B cell (primary cell): ENCODE results near the gene RLN3. TPM values are rescaled to one million over a fixed set of nuclear protein-coding genes. Genes with fewer than 3 reads are reported as not detected.
"Not testable (repeated sequence)": the region's sequence is repeated elsewhere in the genome, so short reads cannot be mapped to it uniquely, and the experiment has no call there.

Experiments
- ATAC-seq: fragments of 200-7000 bp; cut with Tn5 transposase; one replicate; pipeline ENCODE4 v1.10.0; 2021; ENCODE audit warnings: low read depth, mild to moderate bottlenecking, moderate number of reproducible peaks, moderate library complexity
- CTCF ChIA-PET: fragments of 350-600 bp; sonication (Branson Sonifier 250); formaldehyde crosslinking; loops from one replicate; lab custom pipeline; 2021; ENCODE audit warnings: antibody characterized with exemption, inconsistent platforms; lab: Charles Lee
- POLR2A ChIA-PET: fragments of 350-600 bp; sonication (Branson Sonifier 250); formaldehyde crosslinking; loops from one replicate; lab custom pipeline; 2021; ENCODE audit warnings: antibody characterized with exemption; lab: Charles Lee
- DNase-seq: peaks from one replicate; pipeline ENCODE4 v3.0.0; 2013
- H2AFZ ChIP-seq: 2 replicates; pipeline ENCODE4 v1.6.1; 2012; ENCODE audit warnings: mild to moderate bottlenecking, low read depth, low read length; ENCODE audit not compliant: insufficient read depth, poor library complexity, severe bottlenecking
- H3K27ac ChIP-seq, 2 donors: 1 replicate in 1 of 2; 2 replicates in 1 of 2; pipeline ENCODE4 v1.5.1; 2012 to 2013; ENCODE audit warnings: low read length in 2 of 2, mild to moderate bottlenecking in 2 of 2, moderate library complexity in 1 of 2
- H3K27me3 ChIP-seq, 4 experiments: fragments of 200-600 bp in 1 of 4; sonication (generic) in 1 of 4; replicated peaks in 1 of 4; 1 replicate in 2 of 4; 2 replicates in 2 of 4; pipeline versions ENCODE4 v1.6.1 to v1.7.0; 2013 to 2016; ENCODE audit warnings: low read length in 3 of 4, mild to moderate bottlenecking in 2 of 4, mixed read lengths in 1 of 4, moderate library complexity in 1 of 4; ENCODE audit not compliant: insufficient read depth in 4 of 4, control insufficient read depth in 3 of 4; ENCODE audit errors: control extremely low read depth in 1 of 4
- H3K36me3 ChIP-seq, 2 experiments: replicated peaks in 1 of 2; 1 replicate in 1 of 2; 2 replicates in 1 of 2; pipeline versions ENCODE4 v1.6.1 to v1.7.1; 2013; ENCODE audit warnings: low read length in 1 of 2; ENCODE audit not compliant: insufficient read depth in 2 of 2, control insufficient read depth in 1 of 2; ENCODE audit errors: control extremely low read depth in 1 of 2, extremely low read depth in 1 of 2
- H3K4me1 ChIP-seq, 2 donors: fragments of 200-600 bp in 1 of 2; sonication (generic) in 1 of 2; 1 replicate in 1 of 2; 2 replicates in 1 of 2; pipeline versions ENCODE4 v1.5.1 to v1.6.1; 2013 to 2017; ENCODE audit warnings: low read length in 2 of 2; ENCODE audit not compliant: control insufficient read depth in 2 of 2, insufficient read depth in 2 of 2
- H3K4me2 ChIP-seq: replicated peaks from 2 replicates; pipeline ENCODE3; 2012; ENCODE audit warnings: mild to moderate bottlenecking, low read depth, low read length; ENCODE audit not compliant: poor library complexity, severe bottlenecking
- H3K4me3 ChIP-seq, 5 experiments: fragments of 200-600 bp in 1 of 5; sonication (generic) in 1 of 5; 1 replicate in 3 of 5; 2 replicates in 2 of 5; pipeline versions ENCODE4 v1.5.1 to v1.7.0; 2011 to 2016; ENCODE audit warnings: low read length in 4 of 5, mild to moderate bottlenecking in 4 of 5, low read depth in 2 of 5, control low read depth in 1 of 5, moderate library complexity in 1 of 5; ENCODE audit not compliant: insufficient read depth in 1 of 5; ENCODE audit errors: control extremely low read depth in 1 of 5, extremely low read depth in 1 of 5
- H3K79me2 ChIP-seq: fragments of 200-600 bp; sonication (generic); one replicate; pipeline ENCODE4 v1.6.0; 2016; ENCODE audit warnings: low read length; ENCODE audit not compliant: control insufficient read depth, insufficient read depth
- H3K9ac ChIP-seq: fragments of 200-600 bp; sonication (generic); 2 replicates; pipeline ENCODE4 v1.6.1; 2017; ENCODE audit warnings: mild to moderate bottlenecking, low read length, moderate library complexity
- H3K9me3 ChIP-seq, 3 donors: one replicate each; pipeline versions ENCODE4 v1.6.1 to v1.7.1; 2013; ENCODE audit warnings: low read length in 2 of 3; ENCODE audit not compliant: control insufficient read depth in 2 of 3, insufficient read depth in 1 of 3; ENCODE audit errors: control extremely low read depth in 1 of 3
- H4K20me1 ChIP-seq: 2 replicates; pipeline ENCODE4 v1.6.0; 2012; ENCODE audit warnings: mild to moderate bottlenecking, low read length; ENCODE audit not compliant: insufficient read depth, control insufficient read depth, poor library complexity, severe bottlenecking
- H3K27ac Mint-ChIP-seq: one replicate; pipeline ENCODE4 v1.8.0; 2021; ENCODE audit warnings: mixed read lengths
- H3K27me3 Mint-ChIP-seq: one replicate; pipeline ENCODE4 v1.8.0; 2021; ENCODE audit warnings: mixed read lengths
- H3K4me1 Mint-ChIP-seq: one replicate; pipeline ENCODE4 v1.8.0; 2021; ENCODE audit warnings: mixed read lengths
- H3K4me3 Mint-ChIP-seq: one replicate; pipeline ENCODE4 v1.8.0; 2021; ENCODE audit warnings: mixed read lengths
- H3K9me3 Mint-ChIP-seq: one replicate; pipeline ENCODE4 v1.8.0; 2022; ENCODE audit warnings: mixed read lengths; ENCODE audit not compliant: insufficient read depth
- EZH2 ChIP-seq: IDR thresholded peaks from 2 replicates; pipeline ENCODE4 v1.6.1; 2012; ENCODE audit warnings: borderline replicate concordance, low read depth, mild to moderate bottlenecking, moderate library complexity, low read length; ENCODE audit not compliant: insufficient read depth, poor library complexity, severe bottlenecking
- WGBS: methylation state at CpG from one replicate; pipeline ENCODE4 v1.1.5; 2013; ENCODE audit warnings: missing lambda C conversion rate; ENCODE audit not compliant: insufficient coverage; 5-methylcytosine and 5-hydroxymethylcytosine counted together
- intact Hi-C: fragments of 100-400 bp; cut with micrococcal nuclease; formaldehyde crosslinking; loops from one replicate; pipeline ENCODE4 v1.10.0; 2022
- polyA plus RNA-seq: library from polyadenylated mRNA; depleted of rRNA; stranded (reverse); fragments of >200 nt; gene quantifications from 2 replicates; pipeline ENCODE4 v1.2.3, GENCODE V29; 2012
- total RNA-seq, 2 donors: library from RNA; stranded (reverse); fragments of 120-200 nt in 1 of 2; gene quantifications; 1 replicate in 1 of 2; 2 replicates in 1 of 2; pipeline versions ENCODE4 v1.2.3 to v1.2.4, GENCODE V29; 2013 to 2022
- TF ChIP-seq, protein P1 (sequence below): fragments of 200-600 bp; IDR thresholded peaks from one replicate; pipeline ENCODE4 v1.8.0; 2022; ENCODE audit warnings: antibody characterized with exemption, mild to moderate bottlenecking

RLN3 gene
- total and polyA plus RNA-seq, 2 donors (not counting 1 experiment from before 2014, with no cell fraction given): 0.42 TPM; not detected in 1

DNA sequence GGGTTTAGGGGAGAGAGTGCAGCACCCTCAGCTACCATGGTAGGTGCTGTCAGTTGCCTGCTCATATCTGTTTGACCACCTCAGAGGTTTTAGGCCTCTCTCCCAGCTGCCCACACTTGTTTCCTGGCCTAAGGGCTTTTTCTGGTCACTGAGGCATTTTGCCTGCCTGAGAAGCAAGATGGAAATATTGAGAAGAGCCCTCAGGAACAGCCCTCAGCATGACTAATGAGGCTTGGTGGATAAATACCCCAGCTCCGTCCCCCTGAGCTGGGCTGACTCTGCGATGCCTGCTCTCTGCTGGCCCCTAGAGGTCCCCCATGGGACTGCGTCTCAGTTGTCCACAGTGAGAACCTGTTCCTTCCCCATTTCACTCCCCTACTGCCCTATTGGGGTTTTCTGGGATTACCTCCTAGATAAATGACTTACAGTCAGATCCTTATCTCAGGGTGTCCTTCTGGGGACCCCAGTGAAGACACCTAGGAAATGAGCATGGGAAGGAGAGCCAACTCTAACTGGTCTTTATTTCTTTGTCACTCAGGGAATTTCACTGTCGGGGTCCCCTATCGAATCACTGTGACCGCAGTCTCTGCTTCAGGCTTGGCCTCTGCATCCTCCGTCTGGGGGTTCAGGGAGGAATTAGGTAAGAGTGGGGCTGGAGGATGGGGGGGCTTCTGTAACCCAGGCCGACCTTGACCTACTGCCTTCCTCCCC, 20.6 kb downstream of the RLN3 start:
- peaks cover 0 to 9% (median 2%) of the 10 kb centered on the region in 3 donors for H3K9me3 ChIP-seq
- no peak for TF ChIP-seq EZH2
- TF ChIP-seq, protein P1, sequence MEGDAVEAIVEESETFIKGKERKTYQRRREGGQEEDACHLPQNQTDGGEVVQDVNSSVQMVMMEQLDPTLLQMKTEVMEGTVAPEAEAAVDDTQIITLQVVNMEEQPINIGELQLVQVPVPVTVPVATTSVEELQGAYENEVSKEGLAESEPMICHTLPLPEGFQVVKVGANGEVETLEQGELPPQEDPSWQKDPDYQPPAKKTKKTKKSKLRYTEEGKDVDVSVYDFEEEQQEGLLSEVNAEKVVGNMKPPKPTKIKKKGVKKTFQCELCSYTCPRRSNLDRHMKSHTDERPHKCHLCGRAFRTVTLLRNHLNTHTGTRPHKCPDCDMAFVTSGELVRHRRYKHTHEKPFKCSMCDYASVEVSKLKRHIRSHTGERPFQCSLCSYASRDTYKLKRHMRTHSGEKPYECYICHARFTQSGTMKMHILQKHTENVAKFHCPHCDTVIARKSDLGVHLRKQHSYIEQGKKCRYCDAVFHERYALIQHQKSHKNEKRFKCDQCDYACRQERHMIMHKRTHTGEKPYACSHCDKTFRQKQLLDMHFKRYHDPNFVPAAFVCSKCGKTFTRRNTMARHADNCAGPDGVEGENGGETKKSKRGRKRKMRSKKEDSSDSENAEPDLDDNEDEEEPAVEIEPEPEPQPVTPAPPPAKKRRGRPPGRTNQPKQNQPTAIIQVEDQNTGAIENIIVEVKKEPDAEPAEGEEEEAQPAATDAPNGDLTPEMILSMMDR: peak; percentile 95
- no peak overlapping the region for H3K9ac ChIP-seq
- H3K4me1 ChIP-seq: no peaks in the 10 kb centered on the region
- CTCF ChIA-PET: interaction anchor here (0.6 to 3.0 kb wide), 41 partner anchors 7 to 933 kb away, joined by 3 to 29 read pairs (median 4); partner anchors contain the start of genes IL27RA and MISP3
- H3K4me3 ChIP-seq: no peak overlapping the region
- peaks cover 20% of the 10 kb centered on the region for H4K20me1 ChIP-seq
- Mint-ChIP-seq H3K9me3 (no peaks in the 10 kb centered on the region), H3K27ac (no peak overlapping the region), H3K4me1 (no peaks in the 10 kb centered on the region), H3K27me3 (no peaks in the 10 kb centered on the region), H3K4me3 (no peak overlapping the region)
- H3K36me3 ChIP-seq: peaks cover 9 to 56% of the 10 kb centered on the region in 2 experiments
- 84% methylated on average over 3 of the region's 8 CpGs for WGBS
- no peak overlapping the region for H3K4me2 ChIP-seq
- H2AFZ ChIP-seq: no peak overlapping the region
- no peaks in the 10 kb centered on the region for H3K79me2 ChIP-seq
- peak; percentile 92 for ATAC-seq
- DNase-seq: peak; percentile 80
- POLR2A ChIA-PET: interaction anchor here (0.5 to 0.7 kb wide), 2 partner anchors 24 to 260 kb away, joined by 3 to 5 read pairs; partner anchors contain the start of gene MISP3
- intact Hi-C loops: loop anchor here (1.0 kb wide), 1 partner anchor 142 kb away; the partner anchor contains the start of genes BRME1 and CC2D1A
- H3K27me3 ChIP-seq: no peaks in the 10 kb centered on the region
- no peak overlapping the region for H3K27ac ChIP-seq

DNA sequence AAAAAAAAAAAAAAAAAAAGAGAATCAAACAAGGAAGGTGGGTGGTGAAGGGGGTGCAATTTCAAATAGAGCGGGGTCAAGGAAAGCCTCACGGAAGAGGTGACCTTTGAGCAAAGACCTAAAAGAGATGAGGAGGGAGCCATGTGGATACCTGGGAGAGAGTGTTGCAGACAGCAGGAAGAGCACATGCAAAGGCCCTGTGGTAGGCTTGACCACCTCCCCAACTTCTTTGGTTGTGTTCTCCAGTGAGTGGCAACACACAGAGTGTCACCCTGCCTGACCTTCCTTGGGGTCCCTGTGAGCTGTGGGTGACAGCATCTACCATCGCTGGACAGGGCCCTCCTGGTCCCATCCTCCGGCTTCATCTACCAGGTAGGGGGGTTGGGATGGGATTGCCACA, 22.6 kb downstream of the RLN3 start:
- Histone ChIP-seq H3K36me3 (peaks cover 9 to 47% of the 10 kb centered on the region in 2 experiments), H3K9ac (no peak overlapping the region), H3K4me3 (no peak overlapping the region), H3K4me1 (no peaks in the 10 kb centered on the region), H3K27me3 (no peaks in the 10 kb centered on the region), H2AFZ (no peak overlapping the region), H3K9me3 (peaks cover 0 to 11% (median 2%) of the 10 kb centered on the region in 3 donors), H3K27ac (no peak overlapping the region), H4K20me1 (peaks cover 20% of the 10 kb centered on the region), H3K79me2 (no peaks in the 10 kb centered on the region), H3K4me2 (no peak overlapping the region)
- no peaks in the 10 kb centered on the region for H3K4me1 Mint-ChIP-seq
- intact Hi-C loops: no loop called here
- DNase-seq (no peak), ATAC-seq (no peak)
- H3K4me3 Mint-ChIP-seq: no peak overlapping the region
- WGBS: 100% methylated on average over 4 of the region's 4 CpGs
- no peak for TF ChIP-seq EZH2
- TF ChIP-seq, protein P1: no peak
- no peak overlapping the region for H3K27ac Mint-ChIP-seq
- no peaks in the 10 kb centered on the region for H3K27me3 Mint-ChIP-seq
- ChIA-PET CTCF (interaction anchor here (0.7 to 1.1 kb wide), 2 partner anchors 18 to 1298 kb away, joined by 4 read pairs; no protein-coding TSS in a partner anchor), POLR2A (interaction anchor here (0.7 kb wide), 1 partner anchor 168 kb away, joined by 9 read pairs; no protein-coding TSS in a partner anchor)
- H3K9me3 Mint-ChIP-seq: no peaks in the 10 kb centered on the region

DNA sequence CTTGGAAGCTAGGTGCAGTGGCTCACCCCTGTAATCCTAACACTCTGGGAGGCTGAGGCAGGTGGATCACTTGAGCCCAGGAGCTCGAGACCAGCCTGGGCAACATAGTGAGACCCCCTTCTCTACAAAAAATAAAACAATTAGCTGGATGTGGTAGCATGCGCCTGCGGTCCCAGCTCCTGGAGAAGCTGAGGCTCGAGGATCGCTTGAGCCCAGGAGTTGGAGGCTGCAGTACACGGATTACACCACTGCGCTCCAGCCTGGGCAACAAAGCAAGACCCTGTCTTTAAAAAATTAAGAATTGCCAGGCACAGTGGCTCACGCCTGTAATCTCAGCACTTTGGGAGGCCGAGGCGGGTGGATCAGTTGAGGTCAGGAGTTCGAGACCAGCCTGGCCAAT, 23.0 kb downstream of the RLN3 start:
- Histone ChIP-seq H3K9me3 (peaks cover 0 to 11% (median 2%) of the 10 kb centered on the region in 3 donors), H3K36me3 (peaks cover 9 to 47% of the 10 kb centered on the region in 2 experiments), H4K20me1 (peaks cover 20% of the 10 kb centered on the region)
- DNase-seq, H3K4me1 ChIP-seq, ATAC-seq, H3K9ac ChIP-seq, intact Hi-C loops, H2AFZ ChIP-seq, H3K4me2 ChIP-seq, H3K4me1 Mint-ChIP-seq, H3K27me3 Mint-ChIP-seq, H3K9me3 Mint-ChIP-seq, H3K4me3 Mint-ChIP-seq, H3K4me3 ChIP-seq, H3K27me3 ChIP-seq, H3K27ac ChIP-seq, H3K27ac Mint-ChIP-seq, H3K79me2 ChIP-seq: not testable (repeated sequence)
- WGBS: 99% methylated on average over 7 of the region's 11 CpGs
- ChIA-PET POLR2A (interaction anchor here (0.7 to 0.8 kb wide), 2 partner anchors 168 to 244 kb away, joined by 7 to 9 read pairs; no protein-coding TSS in a partner anchor), CTCF (interaction anchor here (1.1 kb wide), 1 partner anchor 18 kb away, joined by 4 read pairs; no protein-coding TSS in a partner anchor)
